Measurements from ENCODE around the gene LY6G6D. TPM values are rescaled to one million over a fixed set of nuclear protein-coding genes. Genes with fewer than 3 reads are reported as not detected.

LY6G6D gene
- total and polyA plus RNA-seq, 2 experiments from 2014 or later = 3.0 TPM; not detected in 1

- Histone ChIP-seq H3K79me2 (peaks cover 20% of the 10 kb centered on the region), H2AFZ (peak within 1 kb of the TSS; percentile 30)
- no peak for TF ChIP-seq EZH2phosphoT487 (IDR thresholded peaks at IDR 0.05; ENCODE audit: low read depth, severe bottlenecking, unreplicated experiment)
- no peak for TF ChIP-seq CTCF (IDR thresholded peaks at IDR 0.05; ENCODE audit: poor library complexity)
- no peak for TF ChIP-seq EZH2 (IDR thresholded peaks at IDR 0.05; ENCODE audit: borderline replicate concordance)
Observed at GRCh38 chr6:31739639-31740396, 24.7 kb downstream of the LY6G6D start, which contains the start of gene MSH5. Gene MSH5, plus strand, starts transcription at chr6:31740005. Its CDS starts 462 bp downstream, at chr6:31740467.

GRCh38 chr6:31740397-31741223 is 25.5 kb downstream of the LY6G6D start:
- no peaks in the 10 kb centered on the region for H4K20me1 ChIP-seq (ENCODE audit: insufficient read depth, poor library complexity, severe bottlenecking)
- DNase-seq (ENCODE audit: low spot score) = no peak
- no peaks in the 10 kb centered on the region for H3K9me3 ChIP-seq (ENCODE audit: low read depth)
- peaks cover 30% of the 10 kb centered on the region for H3K4me1 ChIP-seq (ENCODE audit: insufficient read depth)
- peak overlapping the region; percentile 20 for H3K4me3 ChIP-seq
- TF ChIP-seq CTCF (IDR thresholded peaks at IDR 0.05; ENCODE audit: poor library complexity) = no peak
- TF ChIP-seq EZH2phosphoT487 (IDR thresholded peaks at IDR 0.05; ENCODE audit: low read depth, severe bottlenecking, unreplicated experiment) = no peak
- TF ChIP-seq EZH2 (IDR thresholded peaks at IDR 0.05; ENCODE audit: borderline replicate concordance) = no peak
- no peaks in the 10 kb centered on the region for H3K27me3 ChIP-seq
- H2AFZ ChIP-seq = peak overlapping the region; percentile 30
- WGBS (ENCODE audit: low lambda C conversion rate, missing lambda C conversion rate) = 47% methylated on average over 29 of the region's 29 CpGs
- H3K9me2 ChIP-seq (replicated peaks; ENCODE audit: insufficient read depth) = no peaks in the 10 kb centered on the region
- H3K79me2 ChIP-seq = peaks cover 12% of the 10 kb centered on the region
- H3K27ac ChIP-seq = peak overlapping the region; percentile 94
- no peaks in the 10 kb centered on the region for H3K36me3 ChIP-seq (replicated peaks; ENCODE audit: insufficient read depth, low read depth)
- peak overlapping the region; percentile 83 for H3K4me2 ChIP-seq

More at GRCh38 chr6:31739639-31740396, 24.7 kb downstream of the LY6G6D start, which contains the start of gene MSH5:
- Histone ChIP-seq H3K9me2 (replicated peaks; ENCODE audit: insufficient read depth) (no peaks in the 10 kb centered on the region), H4K20me1 (ENCODE audit: insufficient read depth, poor library complexity, severe bottlenecking) (no peaks in the 10 kb centered on the region), H3K4me1 (ENCODE audit: insufficient read depth) (peaks cover 30% of the 10 kb centered on the region), H3K4me2 (peak within 1 kb of the TSS; percentile 91), H3K27ac (peak within 1 kb of the TSS; percentile 99), H3K27me3 (no peaks in the 10 kb centered on the region), H3K9me3 (ENCODE audit: low read depth) (no peaks in the 10 kb centered on the region), H3K36me3 (replicated peaks; ENCODE audit: insufficient read depth, low read depth) (no peaks in the 10 kb centered on the region), H3K4me3 (peak within 1 kb of the TSS; percentile 20)
- peak; percentile 99 for DNase-seq (ENCODE audit: low spot score)
- WGBS (ENCODE audit: low lambda C conversion rate, missing lambda C conversion rate) = 1% methylated on average over 58 of the region's 58 CpGs

DNA sequence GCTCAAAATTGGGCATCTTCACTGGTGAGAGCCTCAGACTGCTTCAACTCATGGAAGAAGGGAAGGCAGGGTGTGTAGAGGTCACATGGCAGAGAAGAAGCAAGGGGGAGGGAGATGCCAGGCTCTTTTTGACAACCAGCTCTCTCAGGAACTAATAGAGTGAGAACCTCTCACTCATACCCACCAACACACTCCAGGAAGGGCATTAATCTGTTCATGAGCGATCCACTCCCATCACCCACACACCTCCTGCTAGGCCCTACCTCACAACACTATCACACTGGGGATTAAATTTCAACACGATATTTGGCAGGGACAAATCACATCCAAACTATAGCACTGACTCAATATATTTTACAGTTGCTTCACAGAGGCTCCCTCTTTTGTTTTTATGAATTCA is 26.7 kb downstream of the LY6G6D start:
- 94% methylated on average over 2 of the region's 2 CpGs for WGBS (ENCODE audit: low lambda C conversion rate, missing lambda C conversion rate)

More for the DNA sequence above, 26.7 kb downstream of the LY6G6D start:
- no peaks in the 10 kb centered on the region for H3K9me2 ChIP-seq (replicated peaks; ENCODE audit: insufficient read depth)
- H4K20me1 ChIP-seq (ENCODE audit: insufficient read depth, poor library complexity, severe bottlenecking) = no peaks in the 10 kb centered on the region
- no peak for DNase-seq (ENCODE audit: low spot score)
- no peak overlapping the region for H3K27ac ChIP-seq
- H2AFZ ChIP-seq = no peak overlapping the region
- H3K4me2 ChIP-seq = no peak overlapping the region
- H3K27me3 ChIP-seq = no peaks in the 10 kb centered on the region
- H3K79me2 ChIP-seq = peaks cover 2% of the 10 kb centered on the region
- no peak for TF ChIP-seq EZH2phosphoT487 (IDR thresholded peaks at IDR 0.05; ENCODE audit: low read depth, severe bottlenecking, unreplicated experiment)
- no peak for TF ChIP-seq EZH2 (IDR thresholded peaks at IDR 0.05; ENCODE audit: borderline replicate concordance)
- TF ChIP-seq CTCF (IDR thresholded peaks at IDR 0.05; ENCODE audit: poor library complexity) = no peak
- no peaks in the 10 kb centered on the region for H3K36me3 ChIP-seq (replicated peaks; ENCODE audit: insufficient read depth, low read depth)
- H3K4me3 ChIP-seq = no peak overlapping the region
- no peaks in the 10 kb centered on the region for H3K9me3 ChIP-seq (ENCODE audit: low read depth)
- H3K4me1 ChIP-seq (ENCODE audit: insufficient read depth) = peaks cover 27% of the 10 kb centered on the region
